Measurements from ENCODE around the gene LOXHD1. TPM values are rescaled to one million over a fixed set of nuclear protein-coding genes. Genes with fewer than 3 reads are reported as not detected.

Gene LOXHD1, protein sequence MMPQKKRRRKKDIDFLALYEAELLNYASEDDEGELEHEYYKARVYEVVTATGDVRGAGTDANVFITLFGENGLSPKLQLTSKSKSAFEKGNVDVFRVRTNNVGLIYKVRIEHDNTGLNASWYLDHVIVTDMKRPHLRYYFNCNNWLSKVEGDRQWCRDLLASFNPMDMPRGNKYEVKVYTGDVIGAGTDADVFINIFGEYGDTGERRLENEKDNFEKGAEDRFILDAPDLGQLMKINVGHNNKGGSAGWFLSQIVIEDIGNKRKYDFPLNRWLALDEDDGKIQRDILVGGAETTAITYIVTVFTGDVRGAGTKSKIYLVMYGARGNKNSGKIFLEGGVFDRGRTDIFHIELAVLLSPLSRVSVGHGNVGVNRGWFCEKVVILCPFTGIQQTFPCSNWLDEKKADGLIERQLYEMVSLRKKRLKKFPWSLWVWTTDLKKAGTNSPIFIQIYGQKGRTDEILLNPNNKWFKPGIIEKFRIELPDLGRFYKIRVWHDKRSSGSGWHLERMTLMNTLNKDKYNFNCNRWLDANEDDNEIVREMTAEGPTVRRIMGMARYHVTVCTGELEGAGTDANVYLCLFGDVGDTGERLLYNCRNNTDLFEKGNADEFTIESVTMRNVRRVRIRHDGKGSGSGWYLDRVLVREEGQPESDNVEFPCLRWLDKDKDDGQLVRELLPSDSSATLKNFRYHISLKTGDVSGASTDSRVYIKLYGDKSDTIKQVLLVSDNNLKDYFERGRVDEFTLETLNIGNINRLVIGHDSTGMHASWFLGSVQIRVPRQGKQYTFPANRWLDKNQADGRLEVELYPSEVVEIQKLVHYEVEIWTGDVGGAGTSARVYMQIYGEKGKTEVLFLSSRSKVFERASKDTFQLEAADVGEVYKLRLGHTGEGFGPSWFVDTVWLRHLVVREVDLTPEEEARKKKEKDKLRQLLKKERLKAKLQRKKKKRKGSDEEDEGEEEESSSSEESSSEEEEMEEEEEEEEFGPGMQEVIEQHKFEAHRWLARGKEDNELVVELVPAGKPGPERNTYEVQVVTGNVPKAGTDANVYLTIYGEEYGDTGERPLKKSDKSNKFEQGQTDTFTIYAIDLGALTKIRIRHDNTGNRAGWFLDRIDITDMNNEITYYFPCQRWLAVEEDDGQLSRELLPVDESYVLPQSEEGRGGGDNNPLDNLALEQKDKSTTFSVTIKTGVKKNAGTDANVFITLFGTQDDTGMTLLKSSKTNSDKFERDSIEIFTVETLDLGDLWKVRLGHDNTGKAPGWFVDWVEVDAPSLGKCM (N-terminal part only)
- not detected for total RNA-seq

DNA sequence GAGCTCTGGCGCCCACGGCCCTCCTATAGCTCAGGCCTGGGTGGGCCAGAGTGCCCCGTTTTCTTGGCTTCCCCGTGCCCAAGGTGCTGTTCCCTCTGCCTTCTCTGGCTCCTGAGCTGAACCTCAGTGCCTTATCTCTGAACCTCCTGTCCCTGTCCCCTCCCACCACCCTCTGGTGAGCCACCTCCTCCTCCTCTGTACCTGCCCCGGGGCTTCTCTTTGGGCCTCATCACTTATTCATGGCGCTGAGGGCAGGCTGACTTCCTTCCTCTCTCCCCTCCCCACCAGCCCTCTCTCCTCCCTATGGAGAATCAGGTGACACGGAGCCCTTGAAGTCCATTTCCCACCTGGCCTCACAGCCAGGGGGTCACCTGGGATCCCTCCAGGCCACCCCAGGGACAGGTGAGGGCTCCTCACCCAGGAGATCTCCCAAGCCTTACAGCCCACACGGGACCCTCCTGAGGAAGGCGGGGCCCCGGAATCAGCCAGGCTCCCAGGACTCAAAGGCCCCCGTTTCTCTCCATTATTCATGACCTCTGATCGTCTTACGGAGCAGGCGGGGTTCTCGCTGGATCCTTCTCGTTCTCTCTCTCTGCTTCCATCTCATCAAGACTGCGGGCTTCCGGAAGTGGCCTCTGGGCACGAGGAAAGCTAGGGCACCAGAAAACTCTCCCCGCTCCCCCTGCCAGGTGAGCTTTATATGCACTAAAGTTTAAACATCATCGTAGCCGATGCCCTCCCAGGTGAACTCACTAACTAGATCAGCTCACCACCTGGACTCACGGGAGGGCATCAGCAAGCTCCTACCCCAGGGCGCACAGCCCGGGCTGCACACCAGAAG lies at the start of gene LOXHD1:
LOXHD1 (minus strand) TSS at position 106 of the 841 bp plus-strand sequence. CDS start 187 bp downstream, outside the sequence.
- ChIA-PET CTCF (interaction anchor here (0.6 to 4.6 kb wide), 48 partner anchors 8 to 584 kb away, joined by 3 to 78 read pairs (median 4); a partner anchor contains a TSS), POLR2A (interaction anchor here (0.9 to 1.6 kb wide), 3 partner anchors 484 to 510 kb away, joined by 3 to 6 read pairs (median 6); a partner anchor contains a TSS)
- H3K4me1 Mint-ChIP-seq, result no peaks in the 10 kb centered on the region
- no peak within 1 kb of the TSS for H3K27ac Mint-ChIP-seq
- no peak for DNase-seq
- no peaks in the 10 kb centered on the region for H3K9me3 Mint-ChIP-seq
- H3K36me3 Mint-ChIP-seq (ENCODE audit: low read depth), result no peaks in the 10 kb centered on the region
- H3K4me3 Mint-ChIP-seq, result no peak within 1 kb of the TSS
- peaks cover 4% of the 10 kb centered on the region for H3K27me3 Mint-ChIP-seq

DNA sequence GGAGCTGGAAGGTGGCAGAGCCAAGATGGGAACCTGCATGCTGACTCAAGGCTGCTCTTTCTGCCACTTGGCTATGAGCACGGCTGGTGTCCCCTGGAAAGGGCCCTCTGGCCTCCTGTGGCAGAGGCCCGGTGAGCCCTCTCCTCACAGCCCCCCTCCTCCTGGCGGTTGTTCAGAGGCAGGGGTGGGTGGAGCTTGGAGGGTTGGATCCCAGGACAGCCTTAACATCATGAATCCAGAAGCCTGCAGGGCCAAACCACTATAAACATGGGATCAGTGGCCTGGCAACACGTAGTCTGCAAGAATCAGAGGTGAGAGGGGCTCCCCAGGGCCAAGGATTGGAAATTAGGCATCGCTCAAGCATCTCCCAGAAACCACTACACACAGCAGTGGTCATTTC lies 48.5 kb upstream of the LOXHD1 start:
- peaks cover 5% of the 10 kb centered on the region for H3K27me3 Mint-ChIP-seq
- H3K4me3 Mint-ChIP-seq, result no peak overlapping the region
- ChIA-PET POLR2A (no interaction called here), CTCF (no interaction called here)
- H3K36me3 Mint-ChIP-seq (ENCODE audit: low read depth), result no peaks in the 10 kb centered on the region
- no peaks in the 10 kb centered on the region for H3K9me3 Mint-ChIP-seq
- H3K27ac Mint-ChIP-seq, result no peak overlapping the region
- no peaks in the 10 kb centered on the region for H3K4me1 Mint-ChIP-seq
- DNase-seq, result no peak

DNA sequence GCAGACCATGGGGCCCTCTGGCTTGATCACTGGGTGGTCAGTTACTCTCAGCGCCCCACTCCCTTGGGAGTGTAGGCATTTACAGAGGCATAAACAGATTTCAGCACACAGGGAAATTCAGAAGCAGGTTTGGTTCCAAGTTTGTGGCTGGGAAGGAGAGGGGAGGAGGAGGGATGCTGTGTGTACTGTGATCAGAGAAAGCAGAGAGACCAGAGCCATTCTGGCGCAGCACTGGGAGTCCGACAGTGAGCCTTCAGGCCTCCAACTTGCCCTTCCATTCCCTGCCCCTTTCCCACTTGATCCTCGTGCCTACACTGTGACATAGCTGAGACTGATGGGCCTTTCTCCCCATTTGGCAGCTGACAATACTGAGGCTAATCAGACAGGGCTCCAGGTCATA lies 47.8 kb upstream of the LOXHD1 start:
- no peak for DNase-seq
- H3K4me1 Mint-ChIP-seq, result no peaks in the 10 kb centered on the region
- H3K36me3 Mint-ChIP-seq (ENCODE audit: low read depth), result no peaks in the 10 kb centered on the region
- ChIA-PET POLR2A (no interaction called here), CTCF (no interaction called here)
- H3K4me3 Mint-ChIP-seq, result no peak overlapping the region
- H3K9me3 Mint-ChIP-seq, result no peaks in the 10 kb centered on the region
- H3K27ac Mint-ChIP-seq, result no peak overlapping the region
- peaks cover 5% of the 10 kb centered on the region for H3K27me3 Mint-ChIP-seq

DNA sequence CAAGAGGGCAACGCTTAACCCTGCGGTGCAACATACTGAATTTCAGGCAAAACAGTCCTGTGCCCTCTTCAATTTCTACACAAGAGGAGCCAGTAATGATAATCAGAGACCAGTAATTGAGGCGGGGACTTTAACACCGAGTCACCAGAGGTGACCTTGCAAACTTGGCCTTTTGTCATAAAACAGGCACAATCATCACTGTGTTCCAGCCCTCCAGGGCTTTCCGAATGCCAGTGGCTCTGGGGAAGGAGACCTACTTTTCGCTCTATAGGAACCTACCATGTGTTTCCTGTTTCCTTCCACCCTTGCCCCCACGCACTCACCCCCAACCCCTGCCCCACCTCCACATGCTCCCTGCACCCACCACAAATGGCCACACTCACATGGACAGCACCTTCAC lies 47.2 kb upstream of the LOXHD1 start:
- peaks cover 5% of the 10 kb centered on the region for H3K27me3 Mint-ChIP-seq
- no peak overlapping the region for H3K27ac Mint-ChIP-seq
- no peaks in the 10 kb centered on the region for H3K9me3 Mint-ChIP-seq
- POLR2A ChIA-PET, result no interaction called here
- no peaks in the 10 kb centered on the region for H3K4me1 Mint-ChIP-seq
- H3K36me3 Mint-ChIP-seq (ENCODE audit: low read depth), result no peaks in the 10 kb centered on the region
- DNase-seq, result no peak
- no peak overlapping the region for H3K4me3 Mint-ChIP-seq
- CTCF ChIA-PET, result no interaction called here

DNA sequence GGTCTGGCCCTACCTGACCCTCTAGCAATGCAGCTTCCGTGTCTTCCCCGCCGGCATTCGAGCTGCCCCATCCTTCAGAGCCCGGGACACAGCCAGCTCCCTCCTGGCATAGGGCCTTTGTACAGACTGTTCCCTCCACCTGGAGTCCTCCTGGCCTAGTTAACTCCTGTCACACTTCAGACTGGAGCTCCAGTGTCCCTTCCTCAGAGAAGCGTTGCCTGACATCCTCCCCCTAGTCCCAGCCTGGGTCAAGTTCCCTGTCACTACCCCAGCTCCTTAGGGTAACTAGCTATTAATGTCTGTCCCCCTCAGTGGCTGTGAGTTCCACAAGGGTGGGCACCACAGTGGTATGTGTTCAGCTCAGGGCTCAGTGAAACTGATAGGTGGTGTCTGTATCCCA lies 45.5 kb upstream of the LOXHD1 start:
- Mint-ChIP-seq H3K27ac (no peak overlapping the region), H3K4me1 (no peaks in the 10 kb centered on the region), H3K27me3 (peaks cover 15% of the 10 kb centered on the region), H3K4me3 (no peak overlapping the region), H3K9me3 (peaks cover 10% of the 10 kb centered on the region), H3K36me3 (ENCODE audit: low read depth) (peaks cover 6% of the 10 kb centered on the region)
- ChIA-PET POLR2A (no interaction called here), CTCF (no interaction called here)
- DNase-seq, result no peak

DNA sequence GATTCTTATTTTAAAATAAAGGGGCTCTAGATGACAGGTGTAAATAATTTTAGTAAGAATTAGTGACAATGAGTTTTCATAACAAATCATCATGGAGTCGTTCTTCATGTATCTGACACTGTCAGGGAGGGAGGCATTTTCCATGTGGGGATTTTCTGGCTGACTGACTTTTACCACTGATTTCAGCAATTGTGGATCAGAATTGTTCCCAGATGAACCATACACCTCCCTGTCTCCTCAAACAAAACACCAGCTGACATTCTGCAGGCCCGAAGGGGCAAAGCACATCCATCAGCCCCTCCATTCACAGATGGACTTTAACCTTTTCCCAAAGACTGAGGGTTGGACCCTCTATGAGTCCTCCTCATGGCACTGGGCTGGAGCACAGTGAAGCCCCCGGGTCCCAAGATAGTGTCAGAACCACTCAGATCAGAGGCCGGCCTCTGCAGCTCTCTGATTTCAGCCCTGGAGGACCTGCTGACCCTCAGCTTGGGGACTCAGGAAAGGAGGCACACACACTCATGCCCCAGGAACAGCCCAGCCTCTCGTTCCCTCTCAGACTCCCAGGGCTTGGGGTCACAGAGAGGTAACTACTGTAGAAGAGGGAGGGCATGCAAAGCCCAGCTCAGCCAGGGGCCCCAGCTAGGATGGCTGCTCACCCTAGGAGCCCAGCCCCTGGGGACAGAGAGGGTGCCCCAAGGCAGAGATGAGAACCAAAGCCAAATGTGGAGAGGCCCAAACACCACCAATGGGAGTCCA lies 43.2 kb upstream of the LOXHD1 start:
- Mint-ChIP-seq H3K4me1 (no peaks in the 10 kb centered on the region), H3K36me3 (ENCODE audit: low read depth) (peaks cover 6% of the 10 kb centered on the region), H3K4me3 (no peak overlapping the region), H3K9me3 (peaks cover 10% of the 10 kb centered on the region), H3K27ac (no peak overlapping the region), H3K27me3 (peaks cover 21% of the 10 kb centered on the region)
- DNase-seq, result no peak
- CTCF ChIA-PET, result no interaction called here
- POLR2A ChIA-PET, result no interaction called here

DNA sequence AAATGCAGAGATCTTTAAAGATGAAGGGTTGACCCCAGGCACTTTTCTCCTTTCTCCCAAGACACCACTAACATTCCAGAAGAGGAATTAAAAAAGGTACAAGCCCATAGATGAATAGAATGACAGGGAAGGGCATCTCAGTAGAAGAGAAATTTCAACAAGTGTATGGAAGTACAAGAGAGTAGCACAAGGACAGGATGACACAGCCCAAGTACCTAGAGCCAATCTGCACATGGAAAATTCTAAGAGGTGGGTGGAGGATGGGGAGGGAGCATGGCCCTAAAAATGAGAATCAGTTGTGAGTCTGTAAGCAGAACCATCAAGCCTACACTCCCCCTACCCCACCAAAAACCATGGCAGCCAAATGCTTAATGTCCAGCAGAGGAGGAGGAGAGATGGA lies 39.7 kb upstream of the LOXHD1 start:
- H3K27ac Mint-ChIP-seq, result no peak overlapping the region
- POLR2A ChIA-PET, result no interaction called here
- H3K4me3 Mint-ChIP-seq, result no peak overlapping the region
- H3K36me3 Mint-ChIP-seq (ENCODE audit: low read depth), result peaks cover 6% of the 10 kb centered on the region
- CTCF ChIA-PET, result interaction anchor here (1.1 to 1.7 kb wide), 2 partner anchors 39 to 141 kb away, joined by 3 read pairs; no protein-coding TSS in a partner anchor
- H3K4me1 Mint-ChIP-seq, result no peaks in the 10 kb centered on the region
- peaks cover 10% of the 10 kb centered on the region for H3K9me3 Mint-ChIP-seq
- DNase-seq, result no peak
- H3K27me3 Mint-ChIP-seq, result peaks cover 21% of the 10 kb centered on the region

DNA sequence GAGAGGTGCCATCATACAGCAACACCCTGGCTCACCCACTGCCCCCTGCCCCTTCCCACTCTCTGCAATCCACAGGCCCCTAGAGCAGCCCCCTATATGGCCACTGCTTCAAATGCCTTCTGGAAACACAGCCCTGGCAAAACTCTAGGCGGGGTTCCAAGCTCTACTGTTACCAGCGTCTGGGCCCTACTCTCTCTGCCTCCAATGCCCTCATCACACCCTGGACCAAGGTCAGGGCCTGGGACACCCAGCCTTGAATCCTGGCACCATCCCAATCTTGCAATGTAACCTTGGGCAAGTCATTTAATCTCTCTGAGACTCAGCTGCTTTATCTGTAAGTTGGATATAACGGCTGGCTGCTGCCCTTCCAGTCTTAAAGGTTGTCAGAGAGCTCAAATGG lies 39.2 kb upstream of the LOXHD1 start:
- Mint-ChIP-seq H3K27ac (no peak overlapping the region), H3K27me3 (peaks cover 21% of the 10 kb centered on the region), H3K9me3 (peaks cover 10% of the 10 kb centered on the region), H3K36me3 (ENCODE audit: low read depth) (peaks cover 6% of the 10 kb centered on the region), H3K4me1 (no peaks in the 10 kb centered on the region), H3K4me3 (no peak overlapping the region)
- no peak for DNase-seq
- CTCF ChIA-PET, result interaction anchor here (1.1 to 1.7 kb wide), 2 partner anchors 39 to 140 kb away, joined by 3 read pairs; no protein-coding TSS in a partner anchor
- POLR2A ChIA-PET, result no interaction called here

DNA sequence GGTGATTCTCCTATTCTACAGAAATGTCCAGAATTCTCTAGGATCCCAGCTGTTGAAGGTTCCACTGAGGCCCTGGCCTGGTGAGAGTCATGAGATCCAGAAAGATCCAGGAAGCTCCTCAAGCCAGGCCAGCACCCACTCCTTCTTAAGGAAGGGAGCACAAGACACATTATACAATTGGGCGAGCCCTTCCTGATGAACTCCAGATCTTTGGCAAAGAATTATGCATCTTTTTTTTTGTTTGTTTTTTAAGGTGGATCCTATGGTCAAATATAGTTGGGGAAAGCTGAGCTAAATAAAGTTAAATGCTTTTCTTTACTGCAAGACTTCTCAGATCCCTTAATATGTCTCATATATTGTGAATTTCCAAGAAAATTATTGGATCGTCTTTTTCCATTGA lies 37.0 kb upstream of the LOXHD1 start:
- CTCF ChIA-PET, result interaction anchor here (0.7 kb wide), 1 partner anchor 43 kb away, joined by 3 read pairs; no protein-coding TSS in a partner anchor
- POLR2A ChIA-PET, result no interaction called here
- peaks cover 21% of the 10 kb centered on the region for H3K27me3 Mint-ChIP-seq
- no peak for DNase-seq
- H3K27ac Mint-ChIP-seq, result no peak overlapping the region
- peaks cover 6% of the 10 kb centered on the region for H3K36me3 Mint-ChIP-seq (ENCODE audit: low read depth)
- H3K4me3 Mint-ChIP-seq, result no peak overlapping the region
- H3K9me3 Mint-ChIP-seq, result peaks cover 10% of the 10 kb centered on the region
- H3K4me1 Mint-ChIP-seq, result no peaks in the 10 kb centered on the region

DNA sequence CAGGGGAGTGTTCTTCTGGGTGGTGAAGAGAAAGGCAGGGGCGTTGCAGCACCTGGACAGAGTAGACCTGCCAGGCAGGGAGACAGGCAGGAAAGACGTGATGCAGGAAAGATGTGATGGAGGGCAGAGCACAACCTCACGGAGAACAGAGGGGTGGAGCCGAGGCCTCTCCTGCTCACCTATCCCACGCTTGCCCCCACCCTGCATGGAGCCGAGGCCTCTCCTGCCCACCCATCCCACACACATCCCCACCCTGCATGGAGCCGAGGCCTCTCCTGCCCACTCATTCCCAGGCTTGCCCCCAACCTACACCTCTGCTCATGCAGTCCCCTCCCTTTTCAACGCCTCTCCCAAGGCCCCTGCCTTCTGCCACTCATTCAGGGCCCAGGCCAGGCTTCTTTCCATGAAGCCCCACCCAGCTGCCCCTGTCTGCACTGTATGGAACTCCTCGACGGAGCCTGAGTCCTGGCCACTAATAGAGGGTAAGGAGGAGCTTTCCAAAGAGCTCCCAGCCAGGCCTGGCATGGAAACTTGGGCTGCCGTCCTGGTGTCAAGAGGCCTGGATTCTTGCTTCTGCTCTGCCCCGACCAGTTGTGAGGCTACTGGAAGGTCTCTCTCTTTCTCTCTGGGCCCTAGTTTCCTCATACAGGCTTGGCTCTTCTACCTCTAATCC lies 32.0 kb upstream of the LOXHD1 start:
- DNase-seq, result no peak
- ChIA-PET CTCF (no interaction called here), POLR2A (no interaction called here)
- H3K36me3 Mint-ChIP-seq (ENCODE audit: low read depth), result no peaks in the 10 kb centered on the region
- H3K4me1 Mint-ChIP-seq, result no peaks in the 10 kb centered on the region
- no peaks in the 10 kb centered on the region for H3K27me3 Mint-ChIP-seq
- no peak overlapping the region for H3K27ac Mint-ChIP-seq
- H3K9me3 Mint-ChIP-seq, result no peaks in the 10 kb centered on the region
- no peak overlapping the region for H3K4me3 Mint-ChIP-seq

DNA sequence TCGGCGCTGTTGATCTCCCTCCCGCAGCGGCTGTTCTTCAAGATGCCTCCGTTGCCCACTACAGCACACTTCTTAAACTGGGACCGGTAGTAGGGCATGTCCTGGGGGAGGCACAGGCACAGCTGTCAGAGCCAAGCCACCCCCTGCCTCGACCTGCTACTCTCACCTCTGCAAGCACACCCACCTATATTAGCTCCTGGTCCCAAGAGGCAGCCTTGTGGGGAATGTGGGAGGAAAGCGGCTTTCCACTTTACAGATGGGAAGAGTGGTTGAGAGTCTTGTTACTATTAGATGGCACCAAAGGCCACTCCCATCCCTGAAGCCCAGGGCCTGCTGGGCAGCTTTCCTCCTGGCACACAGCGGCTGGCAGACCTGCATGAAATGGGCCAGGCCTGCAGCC lies 29.2 kb upstream of the LOXHD1 start:
- Mint-ChIP-seq H3K27ac (no peak overlapping the region), H3K4me1 (no peaks in the 10 kb centered on the region), H3K9me3 (no peaks in the 10 kb centered on the region), H3K36me3 (ENCODE audit: low read depth) (no peaks in the 10 kb centered on the region), H3K4me3 (no peak overlapping the region), H3K27me3 (no peaks in the 10 kb centered on the region)
- DNase-seq, result no peak
- POLR2A ChIA-PET, result no interaction called here
- CTCF ChIA-PET, result no interaction called here
